Cardiac muscle cell (in vitro differentiated cells and primary cell): ENCODE data around the gene CA5A. TPM values are rescaled to one million over a fixed set of nuclear protein-coding genes. Genes with fewer than 3 reads are reported as not detected.

Source experiments
- DNase-seq, 2 donors: peaks; one replicate each; pipeline versions ENCODE4 v3.0.0 to v3.0.0-alpha.2; 2010 to 2017; ENCODE audit warnings: low read depth in 1 of 2, low spot score in 1 of 2
- H3K27ac ChIP-seq: fragments of 200-600 bp; sonication (generic); 2 replicates; pipeline ENCODE4 v1.5.1; 2016
- H3K27me3 ChIP-seq: fragments of 200-600 bp; sonication (generic); 2 replicates; pipeline ENCODE4 v1.6.0; 2016; ENCODE audit warnings: control low read depth
- H3K36me3 ChIP-seq: fragments of 200-600 bp; sonication (generic); 2 replicates; pipeline ENCODE4 v1.5.1; 2016; ENCODE audit warnings: control low read depth
- H3K4me1 ChIP-seq: fragments of 200-600 bp; sonication (generic); 2 replicates; pipeline ENCODE4 v1.8.1; 2017; ENCODE audit warnings: low read depth, mild to moderate bottlenecking, mixed run types
- H3K4me3 ChIP-seq: fragments of 200-600 bp; sonication (generic); 2 replicates; pipeline ENCODE4 v1.5.1; 2016; ENCODE audit warnings: mild to moderate bottlenecking
- H3K9me3 ChIP-seq: fragments of 200-600 bp; sonication (generic); 2 replicates; pipeline ENCODE4 v1.5.1; 2017; ENCODE audit warnings: low read depth, mild to moderate bottlenecking, control low read depth
- polyA plus RNA-seq: library from polyadenylated mRNA; unstranded; fragments of >200 nt; fragmentation: Nextera tagmentation; extraction: Ambion mirVana; gene quantifications from 2 replicates; pipeline ENCODE4 v1.2.1, GENCODE V29; 2016
- total RNA-seq: library from RNA; depleted of rRNA; stranded (reverse); fragments of >200 nt; gene quantifications from 2 replicates; pipeline ENCODE4 v1.2.3, GENCODE V29; 2016
- TF ChIP-seq, protein P1 (sequence below): IDR thresholded peaks from 2 replicates; pipeline ENCODE4 v1.5.1; 2012; ENCODE audit warnings: low read depth, mild to moderate bottlenecking, low read length

Gene CA5A
- total and polyA plus RNA-seq, 2 experiments from 2014 or later: not detected

DNA sequence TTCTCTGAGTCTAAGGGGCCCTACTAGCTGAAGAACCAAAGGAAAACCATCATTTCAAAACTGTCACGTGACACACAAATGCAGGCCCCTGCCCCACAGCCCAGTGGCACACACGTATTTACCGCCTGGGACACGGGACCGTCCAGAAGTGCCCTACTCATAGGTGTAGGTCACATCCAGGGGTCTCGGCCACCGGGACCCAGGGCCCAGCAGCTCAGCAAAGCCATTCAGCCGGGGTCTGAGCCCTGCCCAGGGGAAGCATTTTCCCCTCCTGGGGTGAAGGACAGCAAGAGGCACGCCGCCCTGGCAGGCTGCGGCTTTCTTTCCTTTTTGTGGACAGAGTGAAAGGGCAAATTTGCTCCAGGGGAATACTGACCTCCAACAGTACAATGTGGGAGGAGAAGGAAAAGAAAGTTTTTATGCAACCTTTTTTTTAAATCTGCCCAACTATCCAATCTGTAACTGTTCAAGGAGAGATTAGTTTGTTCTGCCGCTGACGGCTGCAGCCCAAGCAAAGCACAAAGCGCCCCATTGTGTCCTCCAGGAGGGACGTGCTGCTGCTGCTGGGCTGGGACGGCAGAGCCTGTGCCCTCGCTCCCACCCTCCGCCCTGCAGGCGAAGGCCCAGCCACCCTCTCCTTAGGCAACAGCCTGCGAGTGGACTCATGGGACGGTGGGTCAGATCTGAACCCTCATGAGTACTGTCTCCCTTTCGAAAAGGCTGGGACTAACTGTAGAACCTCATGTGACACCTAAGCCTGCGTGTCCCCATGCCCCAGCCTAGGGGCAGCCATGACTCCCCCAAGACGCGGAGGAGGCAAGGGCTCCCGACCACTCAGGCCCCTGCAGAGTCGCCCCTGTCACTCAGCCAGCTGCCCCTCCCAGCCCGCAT, 88.3 kb downstream of the CA5A start:
- Histone ChIP-seq H3K4me1 (peaks cover 17% of the 10 kb centered on the region), H3K27ac (no peak overlapping the region), H3K9me3 (no peaks in the 10 kb centered on the region), H3K4me3 (no peak overlapping the region), H3K27me3 (no peaks in the 10 kb centered on the region), H3K36me3 (no peaks in the 10 kb centered on the region)
- DNase-seq: peak in 1 of 2 donors; percentile 31
- TF ChIP-seq, protein P1, sequence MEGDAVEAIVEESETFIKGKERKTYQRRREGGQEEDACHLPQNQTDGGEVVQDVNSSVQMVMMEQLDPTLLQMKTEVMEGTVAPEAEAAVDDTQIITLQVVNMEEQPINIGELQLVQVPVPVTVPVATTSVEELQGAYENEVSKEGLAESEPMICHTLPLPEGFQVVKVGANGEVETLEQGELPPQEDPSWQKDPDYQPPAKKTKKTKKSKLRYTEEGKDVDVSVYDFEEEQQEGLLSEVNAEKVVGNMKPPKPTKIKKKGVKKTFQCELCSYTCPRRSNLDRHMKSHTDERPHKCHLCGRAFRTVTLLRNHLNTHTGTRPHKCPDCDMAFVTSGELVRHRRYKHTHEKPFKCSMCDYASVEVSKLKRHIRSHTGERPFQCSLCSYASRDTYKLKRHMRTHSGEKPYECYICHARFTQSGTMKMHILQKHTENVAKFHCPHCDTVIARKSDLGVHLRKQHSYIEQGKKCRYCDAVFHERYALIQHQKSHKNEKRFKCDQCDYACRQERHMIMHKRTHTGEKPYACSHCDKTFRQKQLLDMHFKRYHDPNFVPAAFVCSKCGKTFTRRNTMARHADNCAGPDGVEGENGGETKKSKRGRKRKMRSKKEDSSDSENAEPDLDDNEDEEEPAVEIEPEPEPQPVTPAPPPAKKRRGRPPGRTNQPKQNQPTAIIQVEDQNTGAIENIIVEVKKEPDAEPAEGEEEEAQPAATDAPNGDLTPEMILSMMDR: no peak

DNA sequence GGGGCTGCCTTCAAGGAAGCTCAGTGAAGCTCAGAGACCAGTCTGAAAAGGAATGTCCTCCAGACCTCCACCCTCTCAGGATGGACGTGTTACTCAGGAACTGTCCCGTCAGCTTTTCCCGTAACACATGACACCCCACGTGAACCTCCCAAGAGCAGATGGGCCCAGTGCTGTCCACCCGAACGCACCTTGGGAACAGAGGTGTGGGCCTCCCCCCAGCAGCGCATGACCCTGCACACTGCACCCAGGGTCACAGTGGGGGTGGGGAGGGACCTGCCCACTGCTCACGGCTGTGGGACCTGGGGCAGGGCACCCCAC, 88.9 kb downstream of the CA5A start:
- Histone ChIP-seq H3K27me3 (no peaks in the 10 kb centered on the region), H3K4me3 (no peak overlapping the region), H3K4me1 (peaks cover 11% of the 10 kb centered on the region), H3K9me3 (no peaks in the 10 kb centered on the region), H3K36me3 (no peaks in the 10 kb centered on the region), H3K27ac (no peak overlapping the region)
- no peak for DNase-seq
- TF ChIP-seq, protein P1: no peak

DNA sequence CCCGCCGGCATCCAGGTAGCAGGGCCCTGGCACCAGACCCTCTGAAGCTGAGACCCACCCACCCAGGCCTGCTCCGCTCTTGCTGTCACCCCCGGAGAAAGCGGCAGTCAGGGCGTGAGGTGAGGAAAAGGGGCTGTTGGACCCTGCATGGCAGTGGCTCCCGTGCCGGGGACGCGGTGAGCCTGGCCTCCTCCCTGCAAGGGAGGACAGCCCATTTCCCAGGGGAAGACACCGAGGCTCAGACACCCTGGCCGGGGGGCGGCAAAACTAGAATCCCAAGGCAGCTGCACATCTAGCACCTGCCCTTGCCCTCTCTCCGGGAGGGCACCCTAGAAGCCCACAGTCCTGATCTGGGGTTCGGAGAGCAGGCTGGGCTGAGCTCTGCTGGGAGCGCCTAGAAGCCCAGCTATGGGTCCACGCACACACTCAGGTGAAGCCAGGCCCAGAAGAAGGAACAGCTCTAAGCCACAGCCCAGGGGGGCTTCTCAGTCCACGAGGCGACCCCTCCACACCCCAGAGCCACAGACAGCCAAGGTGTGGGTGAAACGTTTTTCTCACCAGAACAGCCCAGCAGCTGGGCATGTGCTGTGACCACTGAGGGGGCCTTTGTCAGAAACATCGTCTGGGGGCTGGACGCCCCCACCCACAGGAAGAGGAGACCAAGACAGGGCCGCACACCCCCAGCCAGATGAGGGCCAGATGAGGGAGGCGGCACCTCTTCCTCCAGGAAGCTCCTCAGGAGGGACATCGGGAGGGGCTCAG, 89.4 kb downstream of the CA5A start:
- no peak overlapping the region for H3K27ac ChIP-seq
- no peaks in the 10 kb centered on the region for H3K9me3 ChIP-seq
- no peak overlapping the region for H3K4me3 ChIP-seq
- H3K36me3 ChIP-seq: no peaks in the 10 kb centered on the region
- H3K4me1 ChIP-seq: peaks cover 6% of the 10 kb centered on the region
- no peak for DNase-seq
- TF ChIP-seq, protein P1: no peak
- H3K27me3 ChIP-seq: no peaks in the 10 kb centered on the region

DNA sequence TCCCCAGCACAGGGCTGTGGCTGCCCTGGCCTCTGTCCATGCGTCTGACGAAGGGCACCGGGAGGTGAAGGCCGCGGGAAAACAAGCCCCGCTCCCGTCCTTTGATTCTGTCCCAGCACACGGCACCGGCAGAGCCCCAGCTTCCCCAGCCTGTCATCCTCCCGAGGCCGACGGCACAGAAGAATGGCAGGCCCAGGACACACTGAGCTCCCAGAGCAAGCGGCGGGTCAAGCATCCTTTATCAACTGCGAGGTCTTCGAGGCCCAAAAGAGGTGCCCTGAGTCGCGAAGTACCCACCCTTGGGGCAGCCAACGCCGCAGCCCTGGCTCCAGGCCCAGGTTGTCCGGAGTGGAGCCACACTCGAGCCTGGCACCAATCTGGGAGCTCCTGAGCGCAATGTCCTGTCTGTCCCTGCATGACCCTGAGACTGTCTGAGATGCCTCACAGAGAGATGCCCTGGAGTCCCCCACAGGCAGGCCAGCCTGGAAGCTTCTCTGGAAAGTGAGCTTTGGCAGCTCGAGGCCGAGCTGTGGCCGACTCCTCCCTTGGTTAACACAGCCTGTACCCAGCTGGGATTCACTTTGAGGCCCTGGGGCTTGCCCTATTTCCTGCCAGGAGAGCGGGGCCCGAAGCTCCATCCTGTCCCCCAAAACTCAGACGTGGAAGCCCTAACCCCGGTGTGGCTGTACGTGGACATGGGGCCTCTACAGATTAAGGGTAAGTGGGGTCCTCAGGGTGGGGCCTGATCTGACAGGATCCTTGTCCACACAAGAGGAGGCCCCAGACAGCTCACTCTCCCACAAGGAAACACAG, 90.3 kb downstream of the CA5A start:
- Histone ChIP-seq H3K9me3 (no peaks in the 10 kb centered on the region), H3K4me1 (no peaks in the 10 kb centered on the region), H3K27me3 (no peaks in the 10 kb centered on the region), H3K27ac (no peak overlapping the region), H3K4me3 (no peak overlapping the region), H3K36me3 (no peaks in the 10 kb centered on the region)
- DNase-seq: no peak
- TF ChIP-seq, protein P1: no peak

DNA sequence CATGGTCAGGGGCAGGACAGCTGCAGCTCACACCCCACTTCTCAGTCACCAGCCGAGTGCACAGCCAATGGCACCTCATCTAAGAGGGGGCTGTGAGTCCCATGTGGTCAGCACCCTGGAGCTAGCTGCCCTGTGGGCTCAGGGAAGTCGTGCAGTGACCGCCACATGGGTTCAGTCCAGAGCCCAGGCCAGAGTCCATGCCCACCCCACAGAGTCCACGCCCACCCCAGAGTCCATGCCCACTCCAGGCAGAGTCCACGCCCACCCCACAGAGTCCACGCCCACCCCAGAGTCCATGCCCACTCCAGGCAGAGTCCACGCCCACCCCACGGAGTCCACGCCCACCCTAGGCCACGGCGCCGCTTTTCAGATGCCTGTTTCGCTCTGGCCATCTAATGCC, 91.1 kb downstream of the CA5A start:
- H3K36me3 ChIP-seq: no peaks in the 10 kb centered on the region
- H3K27me3 ChIP-seq: no peaks in the 10 kb centered on the region
- TF ChIP-seq, protein P1: no peak
- H3K9me3 ChIP-seq: no peaks in the 10 kb centered on the region
- H3K4me3 ChIP-seq: no peak overlapping the region
- H3K4me1 ChIP-seq: no peaks in the 10 kb centered on the region
- DNase-seq: no peak
- no peak overlapping the region for H3K27ac ChIP-seq
